NCI-H2029 (cell line): Measurements from ENCODE around the gene PDCD4.

Source experiments
- DNase-seq: peaks from one replicate; lab custom pipeline; 2025; lab: John Stamatoyannopoulos, UW

Gene PDCD4

GRCh38 chr10:110842326-110842904 lies 29.3 kb upstream of the PDCD4 start:
- DNase-seq: no peak

DNA sequence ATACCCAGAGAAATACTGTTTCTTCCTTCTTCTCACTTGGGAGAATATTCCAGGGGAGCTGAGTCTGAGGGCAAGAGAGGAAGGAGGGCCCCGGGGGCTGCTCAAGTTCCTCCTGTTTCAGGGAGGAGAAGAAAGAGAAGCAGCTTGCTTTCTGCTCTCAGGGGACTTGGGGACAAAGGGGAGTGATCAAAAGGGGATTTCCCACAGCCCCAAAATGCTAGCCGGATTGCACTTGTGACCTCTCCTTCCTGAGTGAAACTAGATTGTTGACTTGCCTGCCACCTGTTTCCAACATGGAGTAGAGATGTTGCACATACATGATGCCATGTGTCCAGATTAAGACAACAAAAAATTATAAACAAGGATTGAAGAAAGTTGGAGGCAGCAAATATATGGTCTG lies 28.7 kb upstream of the PDCD4 start:
- no peak for DNase-seq

GRCh38 chr10:110843796-110844616 lies 27.7 kb upstream of the PDCD4 start:
- DNase-seq: no peak

GRCh38 chr10:110844617-110844881 lies 27.2 kb upstream of the PDCD4 start:
- no peak for DNase-seq

- DNase-seq: no peak
These were observed 26.5 kb upstream of the PDCD4 start for GRCh38 chr10:110845192-110845755.

- DNase-seq: no peak
These were observed 25.7 kb upstream of the PDCD4 start for GRCh38 chr10:110845756-110846620.

DNA sequence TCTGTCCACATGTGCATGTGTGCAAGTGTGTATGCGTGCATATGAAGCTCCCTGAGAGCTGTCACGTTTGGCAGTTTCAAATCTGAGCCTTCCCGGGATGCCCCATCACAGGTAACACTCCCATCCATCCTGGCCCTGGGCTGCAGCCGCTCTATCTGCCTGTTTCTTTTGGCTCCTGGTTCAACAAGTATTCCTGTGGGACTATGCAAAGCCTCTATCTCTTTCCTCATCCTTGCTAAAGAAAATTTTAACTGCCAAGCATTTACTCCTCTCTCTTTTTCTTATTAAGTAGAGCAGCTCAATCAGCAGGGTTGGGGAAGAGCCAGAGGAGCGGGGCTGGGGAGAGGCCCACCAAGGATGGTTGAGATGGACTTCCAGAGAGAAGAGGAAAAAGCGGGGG lies 24.4 kb upstream of the PDCD4 start:
- DNase-seq: no peak

GRCh38 chr10:110848106-110848505 lies 23.6 kb upstream of the PDCD4 start:
- no peak for DNase-seq

DNA sequence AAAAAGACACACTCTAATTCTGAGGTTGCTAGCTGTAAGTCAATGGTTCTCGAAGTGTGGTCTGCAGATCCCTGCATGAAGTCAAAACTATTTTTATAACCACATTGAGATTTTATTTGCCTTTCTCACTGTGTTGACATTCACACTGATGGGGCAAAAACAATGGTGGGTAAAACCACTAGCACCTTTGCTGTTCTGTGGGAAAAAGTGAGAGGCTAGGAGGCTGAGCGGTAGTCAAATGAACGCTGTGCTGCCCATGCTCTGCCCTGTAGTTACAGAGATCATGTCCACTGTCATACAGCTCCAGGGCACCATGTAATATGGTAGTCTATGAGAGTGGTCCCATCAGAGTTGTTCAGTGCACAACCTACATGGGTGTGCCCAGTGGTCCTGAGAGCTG lies 21.6 kb upstream of the PDCD4 start:
- DNase-seq: no peak

GRCh38 chr10:110851020-110851612 lies 20.6 kb upstream of the PDCD4 start:
- no peak for DNase-seq

- no peak for DNase-seq
These were observed 19.4 kb upstream of the PDCD4 start for GRCh38 chr10:110852255-110852896.

DNA sequence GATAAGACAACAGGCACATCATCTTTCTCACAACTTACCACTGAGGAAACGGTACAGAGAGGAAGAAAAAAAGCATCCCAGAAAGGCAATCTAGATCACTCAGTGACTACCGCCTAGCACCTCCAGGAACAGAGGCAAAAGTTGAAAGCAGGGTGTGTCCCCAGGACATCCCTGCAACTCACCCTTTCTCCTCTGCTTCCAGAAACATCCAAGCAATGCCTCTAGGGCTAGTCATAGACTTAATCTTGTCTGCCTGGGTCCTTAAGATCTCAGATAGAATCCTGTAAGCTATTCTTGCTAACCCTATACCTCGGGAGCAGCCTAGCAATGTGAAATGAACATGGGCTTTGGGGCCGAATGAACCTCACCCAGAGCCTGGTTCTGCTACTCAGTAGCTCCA lies 18.8 kb upstream of the PDCD4 start:
- DNase-seq: no peak

DNA sequence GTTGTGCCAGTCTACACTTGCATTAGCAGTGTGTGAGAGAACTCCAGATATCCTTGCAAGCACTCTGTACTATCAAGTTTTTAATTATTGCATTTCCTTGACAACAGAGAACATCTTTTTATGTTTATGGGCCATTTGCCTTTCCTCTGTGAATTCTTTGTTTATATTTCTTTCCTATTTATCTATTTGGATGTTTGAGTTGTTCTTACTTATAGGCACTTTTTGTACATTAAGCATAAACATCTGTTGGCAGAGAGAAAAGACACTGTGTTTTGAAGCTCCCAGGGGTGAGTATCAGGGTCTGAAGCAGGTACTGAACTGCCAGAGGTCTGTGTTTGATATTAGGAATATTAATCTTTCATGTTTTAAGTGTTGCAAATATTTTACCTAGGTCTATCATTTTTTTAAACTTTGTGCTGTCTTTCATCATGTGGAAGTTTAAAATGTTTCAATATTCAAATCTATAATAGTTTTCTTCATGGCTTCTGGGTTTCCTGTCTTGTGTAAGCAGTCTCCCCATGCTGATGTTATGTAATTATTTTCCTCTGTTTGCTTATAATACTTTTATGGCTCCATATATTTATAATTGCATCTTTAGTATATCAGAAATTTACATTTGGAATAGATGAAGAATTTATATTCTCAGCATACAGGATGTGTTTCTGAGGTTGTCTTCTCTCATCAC lies 17.7 kb upstream of the PDCD4 start:
- no peak for DNase-seq

GRCh38 chr10:110857265-110858171 lies 14.2 kb upstream of the PDCD4 start:
- DNase-seq: peak; percentile 46

- no peak for DNase-seq
These were observed 13.3 kb upstream of the PDCD4 start for GRCh38 chr10:110858297-110858934.

DNA sequence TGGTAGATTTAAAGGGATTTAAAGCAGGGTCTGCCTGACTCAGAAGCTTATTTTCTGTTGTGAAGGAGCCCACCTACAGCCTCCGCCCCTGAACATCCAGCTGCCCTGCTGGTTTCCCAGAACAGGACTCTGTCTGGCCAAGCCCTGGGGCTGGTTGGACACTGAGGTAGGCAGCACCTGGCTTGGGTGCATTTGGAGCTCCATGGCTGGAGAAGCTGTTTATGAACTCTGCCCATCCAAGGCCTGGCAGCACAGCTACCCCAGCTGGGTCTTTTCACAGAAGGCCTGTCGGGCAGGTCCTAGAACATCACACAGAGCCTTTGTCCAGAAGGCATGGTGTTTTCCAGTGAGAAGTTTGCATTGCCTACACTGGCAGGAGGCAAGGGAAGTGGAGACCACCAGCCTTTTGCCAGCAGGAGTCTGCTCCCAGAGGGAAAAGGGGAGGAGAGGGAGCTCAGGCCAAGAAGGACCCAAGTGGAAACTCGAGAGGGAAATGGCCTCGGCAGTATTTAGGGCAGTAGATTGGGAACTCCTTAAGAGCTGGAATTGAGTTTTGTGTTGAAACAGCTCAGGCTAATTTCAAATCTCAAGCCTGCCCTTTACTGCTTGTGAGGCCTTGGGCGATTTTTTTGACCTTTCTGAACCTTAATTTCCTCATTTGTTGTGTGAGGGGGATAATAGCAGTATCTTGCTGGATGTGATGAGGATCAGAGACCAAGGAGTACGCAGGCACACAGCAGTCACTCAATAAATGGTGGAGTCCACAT lies 12.3 kb upstream of the PDCD4 start:
- DNase-seq: no peak

DNA sequence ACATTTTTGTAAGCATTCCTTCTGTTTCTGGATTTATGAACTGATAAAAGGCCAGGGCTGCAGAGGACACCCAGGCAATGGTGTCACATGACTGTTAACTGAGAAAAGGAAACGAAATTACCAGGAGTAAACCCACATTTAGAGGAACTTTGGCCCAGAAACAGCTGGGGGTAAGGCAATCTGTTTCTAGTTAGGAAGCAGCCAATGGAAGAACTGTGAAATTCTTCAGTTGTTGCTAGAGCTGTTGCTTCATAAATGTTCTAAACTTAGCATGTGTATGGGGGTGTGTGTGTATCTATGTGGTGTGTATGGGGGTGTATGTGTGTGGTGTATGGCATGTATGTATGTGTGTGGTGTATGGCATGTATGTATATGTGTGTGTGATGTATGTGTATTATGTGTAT lies 11.8 kb upstream of the PDCD4 start:
- DNase-seq: no peak

DNA sequence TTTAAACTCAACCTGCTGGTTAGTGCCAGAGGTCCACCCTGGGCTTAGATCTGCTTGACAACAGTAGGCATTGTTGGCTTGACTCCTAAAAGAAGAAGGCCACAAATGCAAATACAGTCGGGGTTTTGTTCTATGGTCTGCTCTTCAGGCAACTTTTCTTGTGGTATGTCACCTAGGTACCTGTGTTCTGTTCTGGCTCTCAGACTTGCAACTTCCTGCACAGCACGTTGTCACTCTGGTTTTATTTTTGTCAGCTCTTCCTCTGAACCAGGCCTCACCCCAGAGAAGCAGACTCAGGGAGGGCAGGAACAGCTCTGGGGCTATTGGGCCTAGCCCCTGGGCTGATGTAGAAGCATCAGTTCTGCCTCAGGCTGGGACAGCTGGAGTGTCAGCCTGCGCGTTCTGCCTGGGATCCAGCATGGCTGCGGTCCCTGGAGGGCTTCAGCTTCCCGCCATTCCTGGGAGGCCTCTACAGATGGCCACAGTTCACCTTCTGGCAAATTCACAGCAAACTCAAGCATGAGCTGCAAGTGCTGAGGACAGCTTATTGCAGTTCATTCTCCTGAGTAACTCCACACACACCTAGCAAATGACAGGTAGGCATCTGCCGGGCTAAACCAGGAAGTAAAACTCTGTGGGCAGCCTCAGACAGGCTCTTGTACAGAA lies 11.0 kb upstream of the PDCD4 start:
- DNase-seq: no peak
